Vagina (tissue), 2 donors: ENCODE data around the gene CSF1R.

Experiments
- CTCF ChIP-seq, 3 experiments: fragments of 450-650 bp in 2 of 3; fragments of 200-600 bp in 1 of 3; sonication (generic) in 1 of 3; IDR thresholded peaks; one replicate each; pipeline ENCODE4 v1.5.1; 2017 to 2019; ENCODE audit warnings: antibody characterized with exemption in 3 of 3, mild to moderate bottlenecking in 2 of 3, moderate library complexity in 2 of 3
- POLR2A ChIP-seq, 2 donors: fragments of 450-650 bp; IDR thresholded peaks; one replicate each; pipeline ENCODE4 v1.6.1; 2017; ENCODE audit warnings: antibody characterized with exemption in 2 of 2, mild to moderate bottlenecking in 2 of 2, moderate library complexity in 2 of 2
- POLR2AphosphoS5 ChIP-seq, 2 donors: sonication (generic); formaldehyde crosslinking; IDR thresholded peaks; one replicate each; pipeline ENCODE4 v1.9.0; 2017; ENCODE audit warnings: antibody characterized with exemption in 2 of 2, mild to moderate bottlenecking in 2 of 2, low read depth in 1 of 2; ENCODE audit not compliant: insufficient read depth in 1 of 2

- no peak for TF ChIP-seq POLR2A (IDR thresholded peaks at IDR 0.05)
- TF ChIP-seq CTCF (IDR thresholded peaks at IDR 0.05), result no peak
- TF ChIP-seq POLR2AphosphoS5 (IDR thresholded peaks at IDR 0.05; ENCODE audit: insufficient read depth in 1 of 2, low read depth in 1 of 2), result no peak
Observed at GRCh38 chr5:150016537-150016936, 69.8 kb downstream of the CSF1R start.
